K562 (cell line): ENCODE data around the gene MGAT5. TPM values are rescaled to one million over a fixed set of nuclear protein-coding genes. Genes with fewer than 3 reads are reported as not detected.
"Not testable (repeated sequence)": the region's sequence is repeated elsewhere in the genome, so short reads cannot be mapped to it uniquely, and the experiment has no call there.

Experiments
- ATAC-seq: fragments of 200-7000 bp; cut with Tn5 transposase; 3 replicates; pipeline ENCODE4 v1.9.1; 2020; ENCODE audit warnings: moderate library complexity
- BruUV-seq: library from RNA; stranded (reverse); fragments of 400-500 nt; replicated peaks from 2 replicates; lab custom pipeline; 2021; lab: Mats Ljungman, UMichigan
- CTCF ChIA-PET: fragments of 300-600 bp; formaldehyde crosslinking; extraction: SDS; loops from one replicate; lab custom pipeline; 2021; ENCODE audit warnings: low intra/inter-chr PET ratio; lab: Yijun Ruan, JAX
- POLR2A ChIA-PET: fragments of 300-600, 350-650 bp; sonication (Branson Sonifier 250); formaldehyde crosslinking; extraction: SDS; loops from one replicate; lab custom pipeline; 2021; ENCODE audit warnings: antibody characterized with exemption, inconsistent platforms; lab: Yijun Ruan, JAX
- DNase-seq, 4 experiments: peaks; one replicate each; pipeline versions ENCODE4 v3.0.0 to v3.0.0-alpha.2; 2011 to 2018; ENCODE audit warnings: low spot score in 3 of 4, mixed read lengths in 3 of 4; ENCODE audit errors: extremely low read depth in 1 of 4
- FAIRE-seq: peaks from 2 replicates; lab custom pipeline; 2011; peaks lifted over from hg19 to GRCh38; lab: Jason Lieb, UNC
- H2AFZ ChIP-seq: 2 replicates; pipeline ENCODE4 v1.6.0; 2011; ENCODE audit warnings: low read depth, low read length, control low read depth, inconsistent platforms
- H3K27ac ChIP-seq: fragments of 200-600 bp; 3 replicates; pipeline ENCODE4 v1.8.0; 2011; ENCODE audit warnings: low read depth, mild to moderate bottlenecking, control low read depth, inconsistent platforms, low read length, moderate library complexity, mixed read lengths; ENCODE audit errors: extremely low read depth
- H3K27me3 ChIP-seq, 2 experiments: fragments of 300-600 bp in 1 of 2; 2 replicates in 1 of 2; 3 replicates in 1 of 2; pipeline versions ENCODE4 v1.6.0 to v1.8.0; 2011; ENCODE audit warnings: inconsistent platforms in 2 of 2, low read length in 2 of 2, mild to moderate bottlenecking in 1 of 2, mixed read lengths in 1 of 2, moderate library complexity in 1 of 2; ENCODE audit not compliant: control insufficient read depth in 2 of 2, insufficient read depth in 2 of 2
- H3K36me3 ChIP-seq: fragments of 300-600 bp; 3 replicates; pipeline ENCODE4 v1.8.0; 2011; ENCODE audit warnings: mild to moderate bottlenecking, low read length, inconsistent platforms; ENCODE audit not compliant: control insufficient read depth, insufficient read depth
- H3K4me1 ChIP-seq, 2 experiments: fragments of 200-600 bp in 1 of 2; replicated peaks in 1 of 2; 2 replicates in 1 of 2; 3 replicates in 1 of 2; pipeline versions ENCODE4 v1.5.1 to v1.8.0; 2011; ENCODE audit warnings: inconsistent platforms in 2 of 2, low read length in 2 of 2, mild to moderate bottlenecking in 1 of 2, mixed read lengths in 1 of 2, moderate library complexity in 1 of 2; ENCODE audit not compliant: control insufficient read depth in 2 of 2, insufficient read depth in 2 of 2
- H3K4me2 ChIP-seq: 2 replicates; pipeline ENCODE4 v1.6.1; 2011; ENCODE audit warnings: low read length, control low read depth, inconsistent platforms, mixed read lengths; ENCODE audit not compliant: insufficient read depth
- H3K4me3 ChIP-seq: fragments of 200-600 bp; sonication (generic), shearing (Covaris generic); 2 replicates; pipeline ENCODE4 v1.5.1; 2016; ENCODE audit warnings: control low read depth, inconsistent platforms
- H3K79me2 ChIP-seq: fragments of 200-600 bp; 3 replicates; pipeline ENCODE4 v1.8.0; 2011; ENCODE audit warnings: low read length, inconsistent platforms; ENCODE audit not compliant: control insufficient read depth, insufficient read depth
- H3K9ac ChIP-seq, 2 experiments: 2 replicates each; pipeline versions ENCODE4 v1.6.0 to v1.6.1; 2011; ENCODE audit warnings: low read depth in 2 of 2, low read length in 2 of 2, control low read depth in 1 of 2, inconsistent platforms in 1 of 2, mild to moderate bottlenecking in 1 of 2, mixed read lengths in 1 of 2; ENCODE audit not compliant: insufficient read depth in 1 of 2
- H3K9me1 ChIP-seq: one replicate; pipeline ENCODE4 v1.6.0; 2011; ENCODE audit warnings: inconsistent platforms, mild to moderate bottlenecking, low read length, moderate library complexity; ENCODE audit not compliant: control insufficient read depth, insufficient read depth
- H3K9me3 ChIP-seq: replicated peaks from 2 replicates; pipeline ENCODE4 v1.5.1; 2011; ENCODE audit warnings: low read depth, low read length, inconsistent platforms; ENCODE audit not compliant: control insufficient read depth, insufficient read depth
- H4K20me1 ChIP-seq: replicated peaks from 2 replicates; pipeline ENCODE4 v1.6.1; 2011; ENCODE audit warnings: low read length, inconsistent platforms, mixed read lengths; ENCODE audit not compliant: control insufficient read depth, insufficient read depth
- PRMT5 ChIP-seq: sonication (generic); formaldehyde crosslinking; IDR thresholded peaks from 2 replicates; pipeline ENCODE4 v1.5.0; 2020; ENCODE audit warnings: missing genetic modification reagents
- WGBS: fragments of 100-300 bp; shearing (Covaris generic); methylation state at CpG from one replicate; pipeline ENCODE4 v1.1.6; 2016; ENCODE audit warnings: low coverage, mixed read lengths; ENCODE audit not compliant: insufficient coverage; ENCODE audit errors: missing lambda C conversion rate; 5-methylcytosine and 5-hydroxymethylcytosine counted together
- in situ Hi-C: fragments of 300-500 bp; cut with MboI; formaldehyde crosslinking; loops from 4 replicates; pipeline ENCODE4 v1.15.0; 2018; ENCODE audit warnings: inconsistent platforms, mixed read lengths
- intact Hi-C: fragments of 100-400 bp; cut with micrococcal nuclease; formaldehyde crosslinking; loops from 2 replicates; pipeline ENCODE4 v1.14.2; 2022
- polyA plus RNA-seq, 8 experiments: library from polyadenylated mRNA; depleted of rRNA in 4 of 8; stranded (reverse) in 5 of 8; unstranded in 3 of 8; fragments of >200 nt; fragmentation: Nextera tagmentation in 2 of 8; fragmentation: Illumina TruSeq in 1 of 8; extraction: Ambion mirVana in 2 of 8; extraction: Trizol in 1 of 8; gene quantifications; 2 replicates each; pipeline versions ENCODE4 v1.2.1 to v1.2.3, GENCODE V29; 2011 to 2014; ENCODE audit warnings: inconsistent platforms in 1 of 8, missing spikeins in 1 of 8
- total RNA-seq, 7 experiments: library from RNA; depleted of rRNA in 6 of 7; stranded (reverse); fragments of >200 nt in 6 of 7; fragmentation: Illumina TruSeq in 2 of 7; extraction: Trizol in 2 of 7; gene quantifications; 2 replicates each; pipeline versions ENCODE4 v1.2.1 to v1.2.3, GENCODE V29; 2011 to 2021; ENCODE audit warnings: low replicate concordance in 1 of 7

The MGAT5 gene
- total and polyA plus RNA-seq, 9 of the 15 experiments (the other 6 are each of a cell fraction or from before 2014, with no cell fraction given): 1.6 to 18.6 (median 11.1) TPM

GRCh38 chr2:134293719-134294537, 40.1 kb downstream of the MGAT5 start:
- DNase-seq (no peak), FAIRE-seq (no peak), ATAC-seq (no peak)
- POLR2A ChIA-PET: no interaction called here
- Histone ChIP-seq H3K27ac (no peak overlapping the region), H3K9me3 (no peaks in the 10 kb centered on the region), H3K79me2 (no peaks in the 10 kb centered on the region), H3K9ac (no peak overlapping the region), H3K4me3 (no peak overlapping the region), H2AFZ (no peak overlapping the region), H3K27me3 (no peaks in the 10 kb centered on the region), H3K4me1 (no peaks in the 10 kb centered on the region), H4K20me1 (no peaks in the 10 kb centered on the region), H3K9me1 (no peaks in the 10 kb centered on the region), H3K36me3 (no peaks in the 10 kb centered on the region), H3K4me2 (no peak overlapping the region)
- CTCF ChIA-PET: no interaction called here
- TF ChIP-seq PRMT5 (CRISPR knock-in tag): no peak
- in situ Hi-C loops: no loop called here
- 59% methylated on average over 8 of the region's 8 CpGs for WGBS
- intact Hi-C loops: no loop called here
- BruUV-seq: no TSS peak

DNA sequence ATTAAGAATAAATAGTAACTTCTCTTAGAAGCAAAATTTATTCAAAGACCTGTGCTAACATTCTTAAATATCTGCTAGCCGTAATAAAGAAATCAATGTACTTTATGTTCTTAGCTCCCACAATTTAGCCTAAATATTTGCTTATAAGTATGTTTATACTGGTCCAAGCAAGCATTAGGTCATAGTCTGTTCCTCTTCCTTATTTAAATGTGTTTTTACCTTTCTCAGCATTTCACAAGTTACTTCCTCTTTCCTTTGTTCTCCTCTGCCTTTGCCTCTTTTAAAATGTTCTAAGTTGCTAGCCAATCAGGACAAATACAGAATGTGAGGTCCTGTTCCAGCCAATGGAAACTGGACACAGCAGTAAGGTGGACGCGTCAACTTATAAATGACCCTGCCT, 40.7 kb downstream of the MGAT5 start:
- H2AFZ ChIP-seq, ATAC-seq, DNase-seq, H3K36me3 ChIP-seq, H3K79me2 ChIP-seq, H3K27ac ChIP-seq, intact Hi-C loops, H4K20me1 ChIP-seq, POLR2A ChIA-PET, H3K27me3 ChIP-seq, BruUV-seq, H3K4me2 ChIP-seq, H3K4me3 ChIP-seq, H3K4me1 ChIP-seq, FAIRE-seq, CTCF ChIA-PET, H3K9ac ChIP-seq, H3K9me3 ChIP-seq, H3K9me1 ChIP-seq, in situ Hi-C loops: not testable (repeated sequence)
- WGBS: 78% methylated on average over 2 of the region's 3 CpGs
